H1 (cell line): ENCODE data around the gene RNF13. TPM values are rescaled to one million over a fixed set of nuclear protein-coding genes. Genes with fewer than 3 reads are reported as not detected.

ENCODE experiments used
- CHD7 ChIP-seq: fragments of 300-600 bp; sonication (generic); IDR thresholded peaks from 2 replicates; pipeline ENCODE4 v1.7.1; 2012; ENCODE audit warnings: low read length, moderate library complexity, mild to moderate bottlenecking, inconsistent platforms; ENCODE audit not compliant: insufficient replicate concordance
- KDM4A ChIP-seq: IDR thresholded peaks from one replicate; pipeline ENCODE4 v1.7.1; 2012; ENCODE audit warnings: low read depth, mild to moderate bottlenecking, moderate library complexity, low read length, inconsistent platforms; ENCODE audit not compliant: severe bottlenecking
- NRF1 ChIP-seq: IDR thresholded peaks from 2 replicates; pipeline ENCODE4 v1.6.1; 2011; ENCODE audit warnings: mild to moderate bottlenecking, low read depth, low read length, improper control_type of control experiment
- TBP ChIP-seq: IDR thresholded peaks from 2 replicates; pipeline ENCODE4 v1.6.1; 2011; ENCODE audit warnings: low read depth, low read length, improper control_type of control experiment
- polyA plus RNA-seq, 7 experiments: library from polyadenylated mRNA; depleted of rRNA in 3 of 7; stranded (reverse) in 5 of 7; unstranded in 2 of 7; fragments of >200 nt in 5 of 7; fragments of 200-250 nt in 2 of 7; gene quantifications; 1 replicate in 5 of 7; 2 replicates in 1 of 7; 4 replicates in 1 of 7; pipeline versions ENCODE4 v1.2.1 to v1.2.3, GENCODE V29; 2011 to 2013; ENCODE audit warnings: missing spikeins in 2 of 7, mixed read lengths in 2 of 7
- total RNA-seq: library from RNA; stranded (reverse); fragmentation: NEBNext Ultra II Directional; extraction: Animal tissue kit (Norgen Biotek cat#: 25700); gene quantifications from 2 replicates; pipeline ENCODE4 v1.2.1, GENCODE V29; 2021
- TF ChIP-seq, protein P1 (sequence below): IDR thresholded peaks from 2 replicates; pipeline ENCODE4 v1.6.1; 2011; ENCODE audit warnings: low read length, improper control_type of control experiment

The RNF13 gene
- total and polyA plus RNA-seq, 2 of the 8 experiments (the other 6 are each of a cell fraction or from before 2014, with no cell fraction given) = 19.4 to 35.4 TPM

DNA sequence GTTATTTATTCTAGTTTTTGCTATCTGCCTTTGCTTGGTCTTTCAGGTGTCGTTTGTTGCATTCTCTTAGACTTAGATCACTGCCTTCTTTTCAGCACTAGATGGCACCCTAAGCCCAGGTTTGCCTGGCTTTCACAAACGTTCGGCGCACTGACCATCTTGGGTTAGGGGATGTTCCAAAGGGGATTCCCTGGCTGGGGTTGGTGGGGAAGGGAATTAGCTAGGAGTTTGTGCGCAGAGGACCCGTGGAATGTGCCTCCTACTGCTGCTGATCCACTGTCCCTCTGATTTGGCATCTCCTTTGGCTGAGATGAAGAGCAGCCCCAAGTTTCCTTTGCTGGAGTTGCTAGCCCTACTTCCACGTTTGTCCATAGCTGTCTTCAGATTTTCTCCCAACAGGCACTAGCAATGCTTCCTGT lies 123.8 kb downstream of the RNF13 start (continued):
- TF ChIP-seq CHD7 (no peak), NRF1 (no peak), TBP (no peak), KDM4A (no peak)
- TF ChIP-seq, protein P1, sequence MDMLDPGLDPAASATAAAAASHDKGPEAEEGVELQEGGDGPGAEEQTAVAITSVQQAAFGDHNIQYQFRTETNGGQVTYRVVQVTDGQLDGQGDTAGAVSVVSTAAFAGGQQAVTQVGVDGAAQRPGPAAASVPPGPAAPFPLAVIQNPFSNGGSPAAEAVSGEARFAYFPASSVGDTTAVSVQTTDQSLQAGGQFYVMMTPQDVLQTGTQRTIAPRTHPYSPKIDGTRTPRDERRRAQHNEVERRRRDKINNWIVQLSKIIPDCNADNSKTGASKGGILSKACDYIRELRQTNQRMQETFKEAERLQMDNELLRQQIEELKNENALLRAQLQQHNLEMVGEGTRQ = no peak
